C4-2B (cell line): ENCODE measurements around the gene MAPRE2.

Source experiments
- H3K27ac ChIP-seq: fragments of 450-650 bp; 2 replicates; pipeline ENCODE4 v1.5.1; 2017
- ZFX ChIP-seq: fragments of 450-650 bp; IDR thresholded peaks from 2 replicates; pipeline ENCODE4 v1.6.1; 2017
- TF ChIP-seq, protein P1 (sequence below): fragments of 450-650 bp; conservative IDR thresholded peaks from 2 replicates; pipeline ENCODE4 v1.5.1; 2017; ENCODE audit warnings: mild to moderate bottlenecking

MAPRE2 gene

DNA sequence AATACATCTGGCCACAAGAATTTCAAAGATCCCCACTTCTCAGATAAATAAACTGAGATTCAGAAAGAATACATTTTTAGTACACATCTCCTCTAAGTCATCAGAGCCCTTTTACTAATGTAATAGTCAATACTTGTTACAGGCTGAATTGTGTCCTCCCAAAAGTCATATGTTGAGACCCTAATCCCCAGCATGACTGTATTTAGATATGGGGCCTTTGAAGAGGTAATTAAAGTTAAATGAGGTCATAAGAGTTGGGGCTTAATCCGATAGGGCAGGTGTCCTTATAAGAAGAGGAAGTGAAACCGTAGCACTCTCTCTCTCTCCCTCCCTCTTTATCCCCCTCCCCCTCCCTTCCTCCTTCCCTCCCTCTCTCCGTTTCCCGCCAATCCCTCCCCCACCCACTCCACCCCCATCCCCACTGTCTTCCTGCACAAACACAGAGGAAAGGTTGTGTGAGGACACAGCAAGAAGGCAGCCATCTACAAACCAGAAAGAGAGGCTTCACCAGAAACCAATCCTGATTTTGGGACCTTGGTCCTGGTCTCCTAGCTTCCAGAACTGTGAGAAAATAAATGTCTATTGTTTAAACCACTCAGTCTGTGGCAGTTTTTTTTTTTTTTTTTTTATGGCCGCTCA is 133.0 kb downstream of the MAPRE2 start:
- H3K27ac ChIP-seq, result no peak overlapping the region
- TF ChIP-seq, protein P1, sequence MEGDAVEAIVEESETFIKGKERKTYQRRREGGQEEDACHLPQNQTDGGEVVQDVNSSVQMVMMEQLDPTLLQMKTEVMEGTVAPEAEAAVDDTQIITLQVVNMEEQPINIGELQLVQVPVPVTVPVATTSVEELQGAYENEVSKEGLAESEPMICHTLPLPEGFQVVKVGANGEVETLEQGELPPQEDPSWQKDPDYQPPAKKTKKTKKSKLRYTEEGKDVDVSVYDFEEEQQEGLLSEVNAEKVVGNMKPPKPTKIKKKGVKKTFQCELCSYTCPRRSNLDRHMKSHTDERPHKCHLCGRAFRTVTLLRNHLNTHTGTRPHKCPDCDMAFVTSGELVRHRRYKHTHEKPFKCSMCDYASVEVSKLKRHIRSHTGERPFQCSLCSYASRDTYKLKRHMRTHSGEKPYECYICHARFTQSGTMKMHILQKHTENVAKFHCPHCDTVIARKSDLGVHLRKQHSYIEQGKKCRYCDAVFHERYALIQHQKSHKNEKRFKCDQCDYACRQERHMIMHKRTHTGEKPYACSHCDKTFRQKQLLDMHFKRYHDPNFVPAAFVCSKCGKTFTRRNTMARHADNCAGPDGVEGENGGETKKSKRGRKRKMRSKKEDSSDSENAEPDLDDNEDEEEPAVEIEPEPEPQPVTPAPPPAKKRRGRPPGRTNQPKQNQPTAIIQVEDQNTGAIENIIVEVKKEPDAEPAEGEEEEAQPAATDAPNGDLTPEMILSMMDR, result no peak
- TF ChIP-seq ZFX, result no peak

DNA sequence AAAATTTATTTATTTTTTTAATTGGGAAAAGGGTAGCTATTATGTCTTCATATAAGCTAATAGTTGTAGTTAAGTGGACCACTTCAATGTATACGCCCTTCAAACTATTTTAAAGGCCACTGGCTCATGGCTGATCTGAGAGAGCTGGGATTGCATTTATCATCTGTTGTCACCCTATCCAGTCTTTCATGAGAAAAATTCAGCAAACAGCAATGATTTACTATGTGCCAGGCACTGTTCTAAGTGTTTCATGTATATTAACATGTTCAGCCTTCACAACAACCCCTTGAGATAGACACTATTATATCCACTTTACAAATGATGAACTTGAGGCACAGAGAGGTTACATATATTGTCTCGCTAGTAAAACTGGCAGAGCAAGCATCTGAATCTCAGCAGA is 133.5 kb downstream of the MAPRE2 start:
- TF ChIP-seq ZFX, result no peak
- TF ChIP-seq, protein P1, result no peak
- no peak overlapping the region for H3K27ac ChIP-seq

DNA sequence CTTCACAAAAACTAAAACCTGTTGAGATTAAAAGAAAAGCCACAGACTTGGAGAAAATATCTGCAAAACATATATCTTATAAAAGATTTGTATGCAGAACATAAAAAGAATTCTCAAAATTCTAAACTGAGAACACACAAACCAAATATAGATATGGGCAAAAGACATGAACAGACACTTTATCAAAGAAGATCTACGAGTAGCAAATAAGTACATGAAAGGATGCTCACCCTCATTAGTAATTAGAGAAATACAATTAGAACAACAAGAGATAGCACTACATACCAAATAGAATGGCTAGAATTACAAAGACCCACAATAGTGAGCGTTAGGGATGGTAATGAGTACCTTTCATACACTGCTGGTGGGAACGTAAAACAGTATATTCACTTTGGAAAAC is 135.7 kb downstream of the MAPRE2 start:
- no peak overlapping the region for H3K27ac ChIP-seq
- TF ChIP-seq, protein P1, result no peak
- no peak for TF ChIP-seq ZFX

DNA sequence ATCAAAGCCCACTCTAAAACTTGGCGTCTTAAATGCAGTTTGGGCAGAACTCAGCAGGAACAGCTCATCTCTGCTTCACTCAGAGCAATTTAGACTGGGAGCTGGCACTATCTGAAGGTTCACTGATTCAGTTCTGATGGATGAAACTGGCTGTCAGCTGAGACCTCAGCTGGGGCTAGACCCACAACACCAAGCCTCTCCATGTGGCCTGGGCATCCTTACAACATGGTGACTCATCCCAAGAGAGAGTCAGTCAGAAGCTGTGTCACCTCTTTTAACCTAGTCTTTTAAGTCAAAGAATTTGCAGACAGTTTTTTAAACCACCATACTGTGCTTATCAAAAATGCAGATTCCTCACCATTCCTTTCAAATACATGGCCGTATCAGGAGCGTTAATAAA is 137.0 kb downstream of the MAPRE2 start:
- TF ChIP-seq, protein P1, result no peak
- no peak for TF ChIP-seq ZFX
- H3K27ac ChIP-seq, result no peak overlapping the region

DNA sequence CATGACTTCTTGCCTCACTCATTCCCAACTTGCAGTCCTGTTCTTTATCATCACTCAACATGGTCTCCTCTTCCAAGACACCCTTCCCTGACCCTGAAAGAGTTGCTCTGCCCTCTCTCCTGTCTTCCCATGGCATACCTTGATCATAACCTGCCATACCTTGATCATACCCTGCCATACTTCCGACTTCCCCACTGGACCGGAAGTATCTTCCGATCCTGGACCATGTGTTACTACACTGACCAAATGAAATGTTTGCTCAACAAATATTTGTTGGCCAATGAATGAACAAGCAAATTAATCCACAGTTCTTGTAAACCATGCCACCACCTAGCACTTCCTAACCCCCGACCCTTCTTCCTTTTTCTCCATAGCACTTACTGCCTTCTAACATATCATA is 138.7 kb downstream of the MAPRE2 start:
- H3K27ac ChIP-seq, result no peak overlapping the region
- TF ChIP-seq ZFX, result no peak
- TF ChIP-seq, protein P1, result no peak

DNA sequence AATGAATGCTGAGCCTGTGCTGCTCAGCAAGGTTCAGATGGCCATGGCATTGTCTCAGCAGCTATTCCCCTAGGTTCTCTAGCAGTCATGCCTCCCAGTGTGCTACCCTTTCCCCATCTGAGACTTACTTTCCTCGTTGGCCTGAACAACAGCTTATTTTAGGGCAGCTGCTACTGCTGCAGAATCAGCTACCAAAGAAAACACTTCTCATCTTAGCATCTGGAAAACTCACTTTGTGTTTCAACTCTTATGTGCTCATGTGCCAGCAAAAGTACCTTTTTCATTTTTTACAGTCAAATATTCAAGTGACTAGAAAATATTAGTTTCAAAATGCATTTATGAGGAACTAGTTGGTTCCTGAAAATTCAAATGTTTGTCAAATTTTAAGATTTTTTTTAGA is 139.2 kb downstream of the MAPRE2 start:
- H3K27ac ChIP-seq, result no peak overlapping the region
- no peak for TF ChIP-seq ZFX
- TF ChIP-seq, protein P1, result no peak

DNA sequence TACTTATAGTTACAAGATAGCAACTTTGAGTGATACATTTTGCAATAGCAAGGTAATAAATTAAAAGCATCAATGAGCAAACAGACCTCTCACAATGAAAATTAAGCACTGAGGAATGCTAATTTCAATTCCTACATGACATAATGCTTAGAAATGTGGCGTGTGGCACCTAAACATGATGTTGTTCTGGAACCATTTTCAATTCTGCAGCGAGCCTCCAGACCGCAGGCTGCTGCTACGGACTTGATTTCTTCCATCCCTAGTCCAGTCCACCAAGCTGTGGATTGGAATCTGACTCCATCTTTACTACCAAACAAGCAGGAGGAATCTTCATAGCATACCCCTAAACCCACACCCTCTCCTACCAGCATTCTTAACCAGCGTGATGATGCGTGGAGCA is 140.9 kb downstream of the MAPRE2 start:
- TF ChIP-seq ZFX, result no peak
- TF ChIP-seq, protein P1, result no peak

More for the DNA sequence above, 140.9 kb downstream of the MAPRE2 start:
- H3K27ac ChIP-seq, result no peak overlapping the region
